ENCODE results near the gene STEAP2. TPM values are rescaled to one million over a fixed set of nuclear protein-coding genes. Genes with fewer than 3 reads are reported as not detected.

STEAP2 gene
- total RNA-seq, 1 donor from 2014 or later = 10.8 TPM

GRCh38 chr7:90190995-90191394 is 20.5 kb upstream of the STEAP2 start:
- DNase-seq (ENCODE audit: missing footprints) (no peak), ATAC-seq (no peak)
- intact Hi-C loops (cut with DNase I) = no loop called here

- intact Hi-C loops (cut with DNase I) = no loop called here
- DNase-seq (ENCODE audit: missing footprints) = no peak
- no peak for ATAC-seq
Measured at GRCh38 chr7:90191648-90192047, 19.9 kb upstream of the STEAP2 start.

DNA sequence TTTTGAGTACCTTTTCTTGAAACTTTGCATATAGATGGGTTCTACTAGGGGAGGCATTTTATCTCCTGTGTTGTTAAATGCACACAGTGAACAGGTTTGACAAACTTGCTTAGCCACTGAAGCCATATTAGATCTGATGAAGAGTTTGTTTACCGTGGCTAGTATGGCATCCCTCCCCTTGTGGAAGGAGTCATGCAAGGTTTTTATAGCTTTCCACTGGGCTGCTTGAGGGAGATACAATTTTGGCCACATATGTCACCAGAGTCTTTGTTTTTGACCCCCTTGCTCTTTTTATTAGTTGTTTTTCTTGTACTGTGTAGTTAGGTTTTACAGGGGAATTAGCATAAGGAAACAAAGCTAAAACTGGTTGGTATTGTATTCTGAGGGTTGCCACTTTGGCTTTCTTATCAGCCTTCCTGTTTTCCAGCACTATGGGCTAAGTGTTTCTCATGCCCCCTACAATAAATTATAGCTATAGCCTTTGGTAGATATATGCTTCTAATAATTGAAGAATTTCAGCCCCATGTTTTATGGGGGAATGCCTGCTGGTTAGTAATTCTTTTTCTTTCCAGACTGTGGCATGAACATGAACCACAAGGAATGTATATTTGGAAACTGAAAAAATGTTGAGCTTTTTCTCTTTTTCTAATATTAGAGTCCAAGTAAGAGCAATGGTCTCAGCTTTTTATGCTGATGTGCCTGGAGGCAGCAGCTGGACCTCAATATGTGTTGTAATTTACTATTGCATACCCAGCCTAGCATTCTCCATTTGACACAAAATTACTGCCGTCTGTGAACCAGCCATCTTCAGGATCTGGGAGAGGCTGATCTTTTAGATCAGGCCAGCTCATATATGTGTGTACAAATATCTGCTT is 18.4 kb upstream of the STEAP2 start:
- ATAC-seq (no peak), DNase-seq (ENCODE audit: missing footprints) (no peak)
- intact Hi-C loops (cut with DNase I) = no loop called here

DNA sequence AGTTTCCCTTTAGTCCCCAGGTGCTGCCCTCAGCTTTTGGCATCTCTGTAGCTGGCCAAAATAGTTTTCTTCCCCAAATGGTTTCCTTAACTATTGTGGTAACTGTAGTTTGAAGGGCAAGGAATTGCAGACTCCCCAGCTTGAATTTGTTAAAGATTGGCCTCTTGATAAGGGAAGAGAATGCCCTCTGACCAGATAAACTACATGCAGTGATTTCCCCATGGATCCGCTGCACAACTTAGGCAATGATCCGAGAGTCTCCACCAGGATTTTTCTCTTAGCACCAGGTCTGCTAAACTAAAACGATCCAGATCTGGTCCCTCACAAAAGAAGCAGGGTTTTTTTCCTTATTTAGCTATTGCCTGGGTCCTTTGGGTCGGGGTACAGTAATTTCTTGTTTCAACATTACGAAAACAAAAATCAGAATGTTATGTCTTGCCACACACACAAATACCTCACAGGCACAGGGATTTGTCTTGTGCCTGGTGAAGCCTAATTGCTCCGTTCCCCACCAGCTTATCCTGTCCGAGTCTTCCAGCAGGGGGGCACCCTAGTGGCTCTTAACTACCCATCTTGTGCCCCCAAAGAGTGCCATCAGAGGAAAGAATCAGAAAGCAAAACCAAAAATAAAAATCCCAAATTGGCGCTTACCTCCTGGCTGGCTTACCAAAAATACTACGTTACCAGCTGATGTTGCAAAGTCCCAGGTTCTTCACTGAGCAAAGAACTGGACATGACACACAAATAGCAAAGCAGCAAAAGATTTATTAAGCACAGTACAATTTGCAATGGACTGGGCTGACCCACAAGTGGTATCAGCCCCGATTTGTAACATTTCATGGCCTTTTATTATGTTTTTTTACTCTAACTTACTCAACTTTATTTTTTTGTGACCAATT is 16.4 kb upstream of the STEAP2 start:
- DNase-seq (ENCODE audit: missing footprints) = no peak
- intact Hi-C loops (cut with DNase I) = no loop called here
- no peak for ATAC-seq

DNA sequence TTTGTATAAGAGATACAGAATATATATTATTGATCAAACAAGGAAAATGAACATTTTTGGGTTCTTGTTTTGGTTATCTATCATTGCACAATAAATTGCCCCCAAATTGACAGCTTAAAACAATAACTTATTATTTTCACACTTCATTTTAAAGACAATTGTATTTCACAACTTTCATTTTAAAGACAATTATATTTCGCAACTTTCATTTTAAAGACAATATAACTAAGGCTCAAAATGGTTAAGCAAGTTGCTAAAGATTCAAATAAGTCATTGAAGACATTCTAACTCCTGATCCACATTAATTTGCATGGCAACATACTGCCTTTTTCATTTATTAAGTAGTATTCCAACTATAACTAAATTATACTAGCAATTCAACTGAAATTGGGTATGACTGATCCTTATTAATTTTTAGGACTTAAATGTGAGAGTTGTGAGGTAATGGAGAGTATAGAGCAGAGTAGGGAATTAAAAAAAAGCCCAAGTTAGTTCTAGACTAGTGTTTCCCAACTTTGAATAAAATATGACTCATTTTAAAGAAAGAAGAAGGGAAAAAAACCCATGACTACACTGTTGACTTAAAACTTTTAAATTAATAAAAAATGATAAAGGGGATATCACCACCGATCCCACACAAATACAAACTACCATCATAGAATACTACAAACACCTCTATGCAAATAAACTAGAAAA is 9.9 kb upstream of the STEAP2 start:
- no peak for ATAC-seq
- DNase-seq (ENCODE audit: missing footprints) = no peak
- intact Hi-C loops (cut with DNase I) = no loop called here

DNA sequence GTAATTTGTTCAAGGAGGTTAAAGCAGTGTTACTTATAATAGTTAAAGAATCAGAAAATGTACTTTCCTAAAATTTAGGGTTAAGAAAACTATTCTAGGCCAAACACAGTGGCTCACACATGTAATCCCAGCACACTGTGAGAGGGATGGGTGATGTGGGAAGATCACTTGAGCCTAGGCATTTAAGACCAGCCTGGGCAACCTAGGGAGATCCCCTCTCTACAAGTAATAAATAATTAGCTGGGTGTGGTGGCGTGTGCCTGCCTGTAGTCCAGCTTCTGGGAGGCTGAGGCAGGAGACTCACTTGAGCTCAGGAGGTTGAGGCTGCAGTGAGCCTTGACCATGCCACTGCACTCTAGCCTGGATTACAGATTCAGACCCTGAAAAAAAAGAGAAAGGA is 3.6 kb upstream of the STEAP2 start:
- ATAC-seq (no peak), DNase-seq (ENCODE audit: missing footprints) (no peak)
- intact Hi-C loops (cut with DNase I) = loop anchor here (2.0 kb wide), 1 partner anchor 35 kb away; no protein-coding TSS in a partner anchor

GRCh38 chr7:90209776-90210175 is 1.8 kb upstream of the STEAP2 start:
- no peak for ATAC-seq

GRCh38 chr7:90210475-90210874 is 1.1 kb upstream of the STEAP2 start:
- ATAC-seq (no peak), DNase-seq (ENCODE audit: missing footprints) (no peak)
- intact Hi-C loops (cut with DNase I) = loop anchor here (5.0 kb wide), 1 partner anchor 42 kb away; no protein-coding TSS in a partner anchor

More at GRCh38 chr7:90209776-90210175, 1.8 kb upstream of the STEAP2 start:
- intact Hi-C loops (cut with DNase I) = loop anchor here (2.0 to 5.0 kb wide), 2 partner anchors 37 to 43 kb away; no protein-coding TSS in a partner anchor
- no peak for DNase-seq (ENCODE audit: missing footprints)

GRCh38 chr7:90210981-90211380 is 559 bp upstream of the STEAP2 start:
- DNase-seq (ENCODE audit: missing footprints) (no peak), ATAC-seq (no peak)
- intact Hi-C loops (cut with DNase I) = loop anchor here (5.0 kb wide), 1 partner anchor 41 kb away; no protein-coding TSS in a partner anchor

- intact Hi-C loops (cut with DNase I) = loop anchor here (5.0 kb wide), 1 partner anchor 40 kb away; no protein-coding TSS in a partner anchor
- no peak for ATAC-seq
- no peak for DNase-seq (ENCODE audit: missing footprints)
Measured at GRCh38 chr7:90212149-90212495, 582 bp downstream of the STEAP2 start.

DNA sequence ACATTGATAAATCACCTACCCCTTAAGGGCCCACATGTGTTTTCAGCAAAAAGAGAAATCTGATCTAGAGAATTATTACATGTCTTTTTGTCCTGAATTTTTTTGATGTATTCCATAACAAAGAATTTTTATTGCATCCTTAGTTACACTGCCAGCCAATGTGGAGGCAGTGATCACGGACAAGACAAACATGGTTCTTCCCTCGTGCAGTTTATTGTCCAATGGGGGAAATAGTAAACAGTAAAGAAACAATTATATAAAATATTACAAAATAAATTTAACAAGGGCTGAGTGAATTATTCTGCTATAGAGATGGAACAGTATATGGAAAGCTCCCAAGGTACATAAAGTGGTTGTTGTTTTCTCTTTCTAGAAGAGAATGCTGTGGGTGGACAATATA is 2.0 kb downstream of the STEAP2 start:
- no peak for ATAC-seq
- no peak for DNase-seq (ENCODE audit: missing footprints)
- intact Hi-C loops (cut with DNase I) = loop anchor here (5.0 kb wide), 1 partner anchor 39 kb away; no protein-coding TSS in a partner anchor

- DNase-seq (ENCODE audit: missing footprints) (no peak), ATAC-seq (no peak)
- intact Hi-C loops (cut with DNase I) = no loop called here
Measured at GRCh38 chr7:90216080-90216674, 4.6 kb downstream of the STEAP2 start.

- no peak for ATAC-seq
- intact Hi-C loops (cut with DNase I) = no loop called here
Measured at GRCh38 chr7:90216771-90217170, 5.2 kb downstream of the STEAP2 start.

DNA sequence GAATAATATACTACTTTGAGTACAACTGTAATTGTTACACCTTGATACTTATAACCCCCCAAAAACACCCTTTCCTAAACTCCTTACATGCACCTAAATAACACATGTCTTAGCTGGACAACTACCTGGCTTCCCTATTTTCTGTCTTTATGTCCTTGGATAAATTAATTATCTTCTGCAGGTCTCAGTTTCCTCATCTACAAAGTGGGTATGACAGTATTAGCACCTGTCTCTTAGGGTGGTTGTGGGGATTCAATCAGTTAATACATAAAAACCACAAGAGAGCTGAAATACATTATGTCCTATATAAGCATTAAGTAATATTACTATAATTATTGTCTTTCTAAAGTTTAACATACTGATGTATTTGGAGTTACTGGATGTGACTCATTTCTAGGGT is 10.8 kb downstream of the STEAP2 start:
- intact Hi-C loops (cut with DNase I) = no loop called here
- DNase-seq (ENCODE audit: missing footprints) (no peak), ATAC-seq (no peak)

More at GRCh38 chr7:90216771-90217170, 5.2 kb downstream of the STEAP2 start:
- no peak for DNase-seq (ENCODE audit: missing footprints)

- intact Hi-C loops (cut with DNase I) = no loop called here
- peak; percentile 57 for ATAC-seq
- DNase-seq (ENCODE audit: missing footprints) = no peak
Measured at GRCh38 chr7:90222811-90223725, 11.5 kb downstream of the STEAP2 start.

GRCh38 chr7:90224195-90224594 is 12.7 kb downstream of the STEAP2 start:
- ATAC-seq (no peak), DNase-seq (ENCODE audit: missing footprints) (no peak)
- intact Hi-C loops (cut with DNase I) = no loop called here

DNA sequence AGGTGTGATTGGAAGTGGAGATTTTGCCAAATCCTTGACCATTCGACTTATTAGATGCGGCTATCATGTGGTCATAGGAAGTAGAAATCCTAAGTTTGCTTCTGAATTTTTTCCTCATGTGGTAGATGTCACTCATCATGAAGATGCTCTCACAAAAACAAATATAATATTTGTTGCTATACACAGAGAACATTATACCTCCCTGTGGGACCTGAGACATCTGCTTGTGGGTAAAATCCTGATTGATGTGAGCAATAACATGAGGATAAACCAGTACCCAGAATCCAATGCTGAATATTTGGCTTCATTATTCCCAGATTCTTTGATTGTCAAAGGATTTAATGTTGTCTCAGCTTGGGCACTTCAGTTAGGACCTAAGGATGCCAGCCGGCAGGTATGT is 13.6 kb downstream of the STEAP2 start:
- no peak for ATAC-seq
- intact Hi-C loops (cut with DNase I) = no loop called here
- no peak for DNase-seq (ENCODE audit: missing footprints)

- ATAC-seq = no peak
- intact Hi-C loops (cut with DNase I) = no loop called here
Measured at GRCh38 chr7:90225601-90226000, 14.1 kb downstream of the STEAP2 start.

More at GRCh38 chr7:90225601-90226000, 14.1 kb downstream of the STEAP2 start:
- no peak for DNase-seq (ENCODE audit: missing footprints)

All from Right ventricle myocardium inferior (tissue), 1 donor.